Measurements from ENCODE around the gene PIGM. TPM values are rescaled to one million over a fixed set of nuclear protein-coding genes. Genes with fewer than 3 reads are reported as not detected.
A peak's percentile ranks its signal among the peaks of the same experiment; 100 is the strongest.

The PIGM gene
- total and polyA plus RNA-seq, 2 of the 13 experiments (the other 11 are each of a cell fraction or from before 2014, with no cell fraction given) = 3.4 to 4.6 TPM

GRCh38 chr1:160053548-160054365 lies 22.0 kb upstream of the PIGM start (continued):
- TF ChIP-seq HNF4G (IDR thresholded peaks at IDR 0.05; ENCODE audit: borderline replicate concordance, low read depth, low read length) (0 out of 2 replicates have a peak, but pooled peaks have one; percentile 9), HNF4G (CRISPR knock-in tag; IDR thresholded peaks at IDR 0.05; ENCODE audit: borderline replicate concordance, low read depth) (no peak), ELF4 (CRISPR knock-in tag; IDR thresholded peaks at IDR 0.05; ENCODE audit: borderline replicate concordance) (no peak), ZIK1 (CRISPR knock-in tag; IDR thresholded peaks at IDR 0.05; ENCODE audit: borderline replicate concordance, low read depth) (no peak), ZNF792 (CRISPR knock-in tag; IDR thresholded peaks at IDR 0.05) (peak; percentile 98), ZNF441 (CRISPR knock-in tag; IDR thresholded peaks at IDR 0.05; ENCODE audit: borderline replicate concordance) (0 out of 2 replicates have a peak, but pooled peaks have one; percentile 20), FOXA1 (IDR thresholded peaks at IDR 0.05) (no peak), FOXA1 (CRISPR knock-in tag; IDR thresholded peaks at IDR 0.05) (peak; percentile 43; the same call in 1 of the 2 replicates), SAFB2 (CRISPR knock-in tag; IDR thresholded peaks at IDR 0.05; ENCODE audit: borderline replicate concordance, low read depth) (peak; percentile 58; the same call in 1 of the 2 replicates), ZNF501 (CRISPR knock-in tag; IDR thresholded peaks at IDR 0.05) (peak; percentile 52; the same call in 1 of the 2 replicates), RNF2 (conservative IDR thresholded peaks at IDR 0.05; ENCODE audit: low read depth) (no peak), ISL2 (CRISPR knock-in tag; IDR thresholded peaks at IDR 0.05) (peak; percentile 88), ZFP36 (IDR thresholded peaks at IDR 0.05; ENCODE audit: borderline replicate concordance, low read depth, low read length, partially characterized antibody) (no peak), SIX4 (CRISPR knock-in tag; IDR thresholded peaks at IDR 0.05) (peak; percentile 28; the same call in 1 of the 2 replicates), MED8 (CRISPR knock-in tag; IDR thresholded peaks at IDR 0.05; ENCODE audit: insufficient replicate concordance) (peak; percentile 41), CEBPG (CRISPR knock-in tag; IDR thresholded peaks at IDR 0.05) (peak; percentile 56), HOXA3 (CRISPR knock-in tag; IDR thresholded peaks at IDR 0.05) (peak; percentile 36; the same call in 1 of the 2 replicates)
- TF ChIP-seq, protein P1, sequence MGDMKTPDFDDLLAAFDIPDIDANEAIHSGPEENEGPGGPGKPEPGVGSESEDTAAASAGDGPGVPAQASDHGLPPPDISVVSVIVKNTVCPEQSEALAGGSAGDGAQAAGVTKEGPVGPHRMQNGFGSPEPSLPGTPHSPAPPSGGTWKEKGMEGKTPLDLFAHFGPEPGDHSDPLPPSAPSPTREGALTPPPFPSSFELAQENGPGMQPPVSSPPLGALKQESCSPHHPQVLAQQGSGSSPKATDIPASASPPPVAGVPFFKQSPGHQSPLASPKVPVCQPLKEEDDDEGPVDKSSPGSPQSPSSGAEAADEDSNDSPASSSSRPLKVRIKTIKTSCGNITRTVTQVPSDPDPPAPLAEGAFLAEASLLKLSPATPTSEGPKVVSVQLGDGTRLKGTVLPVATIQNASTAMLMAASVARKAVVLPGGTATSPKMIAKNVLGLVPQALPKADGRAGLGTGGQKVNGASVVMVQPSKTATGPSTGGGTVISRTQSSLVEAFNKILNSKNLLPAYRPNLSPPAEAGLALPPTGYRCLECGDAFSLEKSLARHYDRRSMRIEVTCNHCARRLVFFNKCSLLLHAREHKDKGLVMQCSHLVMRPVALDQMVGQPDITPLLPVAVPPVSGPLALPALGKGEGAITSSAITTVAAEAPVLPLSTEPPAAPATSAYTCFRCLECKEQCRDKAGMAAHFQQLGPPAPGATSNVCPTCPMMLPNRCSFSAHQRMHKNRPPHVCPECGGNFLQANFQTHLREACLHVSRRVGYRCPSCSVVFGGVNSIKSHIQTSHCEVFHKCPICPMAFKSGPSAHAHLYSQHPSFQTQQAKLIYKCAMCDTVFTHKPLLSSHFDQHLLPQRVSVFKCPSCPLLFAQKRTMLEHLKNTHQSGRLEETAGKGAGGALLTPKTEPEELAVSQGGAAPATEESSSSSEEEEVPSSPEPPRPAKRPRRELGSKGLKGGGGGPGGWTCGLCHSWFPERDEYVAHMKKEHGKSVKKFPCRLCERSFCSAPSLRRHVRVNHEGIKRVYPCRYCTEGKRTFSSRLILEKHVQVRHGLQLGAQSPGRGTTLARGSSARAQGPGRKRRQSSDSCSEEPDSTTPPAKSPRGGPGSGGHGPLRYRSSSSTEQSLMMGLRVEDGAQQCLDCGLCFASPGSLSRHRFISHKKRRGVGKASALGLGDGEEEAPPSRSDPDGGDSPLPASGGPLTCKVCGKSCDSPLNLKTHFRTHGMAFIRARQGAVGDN (CRISPR knock-in tag; IDR thresholded peaks at IDR 0.05) = peak; percentile 66
- TF ChIP-seq, protein P2, sequence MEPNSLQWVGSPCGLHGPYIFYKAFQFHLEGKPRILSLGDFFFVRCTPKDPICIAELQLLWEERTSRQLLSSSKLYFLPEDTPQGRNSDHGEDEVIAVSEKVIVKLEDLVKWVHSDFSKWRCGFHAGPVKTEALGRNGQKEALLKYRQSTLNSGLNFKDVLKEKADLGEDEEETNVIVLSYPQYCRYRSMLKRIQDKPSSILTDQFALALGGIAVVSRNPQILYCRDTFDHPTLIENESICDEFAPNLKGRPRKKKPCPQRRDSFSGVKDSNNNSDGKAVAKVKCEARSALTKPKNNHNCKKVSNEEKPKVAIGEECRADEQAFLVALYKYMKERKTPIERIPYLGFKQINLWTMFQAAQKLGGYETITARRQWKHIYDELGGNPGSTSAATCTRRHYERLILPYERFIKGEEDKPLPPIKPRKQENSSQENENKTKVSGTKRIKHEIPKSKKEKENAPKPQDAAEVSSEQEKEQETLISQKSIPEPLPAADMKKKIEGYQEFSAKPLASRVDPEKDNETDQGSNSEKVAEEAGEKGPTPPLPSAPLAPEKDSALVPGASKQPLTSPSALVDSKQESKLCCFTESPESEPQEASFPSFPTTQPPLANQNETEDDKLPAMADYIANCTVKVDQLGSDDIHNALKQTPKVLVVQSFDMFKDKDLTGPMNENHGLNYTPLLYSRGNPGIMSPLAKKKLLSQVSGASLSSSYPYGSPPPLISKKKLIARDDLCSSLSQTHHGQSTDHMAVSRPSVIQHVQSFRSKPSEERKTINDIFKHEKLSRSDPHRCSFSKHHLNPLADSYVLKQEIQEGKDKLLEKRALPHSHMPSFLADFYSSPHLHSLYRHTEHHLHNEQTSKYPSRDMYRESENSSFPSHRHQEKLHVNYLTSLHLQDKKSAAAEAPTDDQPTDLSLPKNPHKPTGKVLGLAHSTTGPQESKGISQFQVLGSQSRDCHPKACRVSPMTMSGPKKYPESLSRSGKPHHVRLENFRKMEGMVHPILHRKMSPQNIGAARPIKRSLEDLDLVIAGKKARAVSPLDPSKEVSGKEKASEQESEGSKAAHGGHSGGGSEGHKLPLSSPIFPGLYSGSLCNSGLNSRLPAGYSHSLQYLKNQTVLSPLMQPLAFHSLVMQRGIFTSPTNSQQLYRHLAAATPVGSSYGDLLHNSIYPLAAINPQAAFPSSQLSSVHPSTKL (CRISPR knock-in tag; IDR thresholded peaks at IDR 0.05) = peak; percentile 81
- TF ChIP-seq, protein P3, sequence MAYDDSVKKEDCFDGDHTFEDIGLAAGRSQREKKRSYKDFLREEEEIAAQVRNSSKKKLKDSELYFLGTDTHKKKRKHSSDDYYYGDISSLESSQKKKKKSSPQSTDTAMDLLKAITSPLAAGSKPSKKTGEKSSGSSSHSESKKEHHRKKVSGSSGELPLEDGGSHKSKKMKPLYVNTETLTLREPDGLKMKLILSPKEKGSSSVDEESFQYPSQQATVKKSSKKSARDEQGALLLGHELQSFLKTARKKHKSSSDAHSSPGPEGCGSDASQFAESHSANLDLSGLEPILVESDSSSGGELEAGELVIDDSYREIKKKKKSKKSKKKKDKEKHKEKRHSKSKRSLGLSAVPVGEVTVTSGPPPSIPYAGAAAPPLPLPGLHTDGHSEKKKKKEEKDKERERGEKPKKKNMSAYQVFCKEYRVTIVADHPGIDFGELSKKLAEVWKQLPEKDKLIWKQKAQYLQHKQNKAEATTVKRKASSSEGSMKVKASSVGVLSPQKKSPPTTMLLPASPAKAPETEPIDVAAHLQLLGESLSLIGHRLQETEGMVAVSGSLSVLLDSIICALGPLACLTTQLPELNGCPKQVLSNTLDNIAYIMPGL (CRISPR knock-in tag; IDR thresholded peaks at IDR 0.05; ENCODE audit: borderline replicate concordance in 1 of 2, low read depth in 1 of 2) = no peak
